ENCODE data around the gene PLCB1. TPM values are rescaled to one million over a fixed set of nuclear protein-coding genes. Genes with fewer than 3 reads are reported as not detected.

Gene PLCB1
- total and polyA plus RNA-seq, 2 of the 4 experiments (the other 2 are of a cell fraction) = 5.6 to 16.1 TPM

- 0 out of 2 replicates have a peak, but pooled peaks cover 3% of the 10 kb centered on the region for H3K9me1 ChIP-seq (ENCODE audit: insufficient read depth, low read length)
- H2AFZ ChIP-seq (replicated peaks; ENCODE audit: low read length, poor library complexity) = peak overlapping the region; percentile 37
These were observed 769.4 kb downstream of the PLCB1 start for GRCh38 chr20:8901237-8902025.

More at GRCh38 chr20:8901237-8902025, 769.4 kb downstream of the PLCB1 start:
- H4K8ac ChIP-seq (ENCODE audit: low read depth in 2 of 2, low read length in 2 of 2) = no peak overlapping the region
- no peak overlapping the region for H3K9ac ChIP-seq (ENCODE audit: low read depth, low read length)
- 61% methylated on average over 3 of the region's 8 CpGs; no CpG with 5 or more reads in 1 of the 2 experiments for WGBS, 2 experiments (ENCODE audit: extremely low coverage in 2 of 2, insufficient read length in 1 of 2)
- no peak overlapping the region for H3K56ac ChIP-seq (ENCODE audit: extremely low read depth, insufficient read depth, low read length)
- in situ Hi-C loops (cut with MboI; ENCODE audit: low sequenced_read_pairs) (no loop called here), intact Hi-C loops (cut with micrococcal nuclease) (no loop called here), dilution Hi-C loops (cut with HindIII; ENCODE audit: low sequenced_read_pairs, unreplicated experiment) (no loop called here)
- H3K27ac ChIP-seq (ENCODE audit: insufficient read depth, low read length) = no peak overlapping the region
- no peak overlapping the region for H2BK5ac ChIP-seq (ENCODE audit: low read depth, low read length, poor library complexity, severe bottlenecking)
- no peak overlapping the region for H3K4me3 ChIP-seq (ENCODE audit: insufficient read depth, low read depth, low read length)
- no peak for ATAC-seq (ENCODE audit: low read depth)
- H2BK15ac ChIP-seq (ENCODE audit: low read depth, low read length) = no peak overlapping the region; the same call in 2 of the 3 replicates
- no peaks in the 10 kb centered on the region for H3K36me3 ChIP-seq (ENCODE audit: control insufficient read depth, insufficient read depth, low read length)
- no peaks in the 10 kb centered on the region for H3K79me1 ChIP-seq (ENCODE audit: low read depth in 1 of 2, low read length in 2 of 2)
- peak overlapping the region; percentile 8; the same call in 1 of the 2 replicates for H3K18ac ChIP-seq (ENCODE audit: low read depth, low read length)
- H3K9me3 ChIP-seq (ENCODE audit: control insufficient read depth, insufficient read depth, low read length) = no peaks in the 10 kb centered on the region
- no peaks in the 10 kb centered on the region for H3K27me3 ChIP-seq (ENCODE audit: control insufficient read depth, insufficient read depth, low read length)
- H3K14ac ChIP-seq (replicated peaks; ENCODE audit: low read depth, low read length) = no peak overlapping the region
- no peak overlapping the region for H2AK9ac ChIP-seq (replicated peaks; ENCODE audit: low read depth, low read length, poor library complexity)
- no peaks in the 10 kb centered on the region for H4K20me1 ChIP-seq (ENCODE audit: insufficient read depth, low read length)
- no peak overlapping the region for H3K4me2 ChIP-seq (ENCODE audit: low read depth, low read length)
- DNase-seq = no peak
- ChIA-PET CTCF (interaction anchor here (0.7 kb wide), 2 partner anchors 26 to 450 kb away, joined by 3 read pairs; no protein-coding TSS in a partner anchor), POLR2A (ENCODE audit: unreplicated experiment) (no interaction called here)
- no peak overlapping the region for H3K4ac ChIP-seq (ENCODE audit: low read depth, low read length)
- no peak overlapping the region for H2BK20ac ChIP-seq (ENCODE audit: low read depth, low read length)
- TF ChIP-seq FOS (IDR thresholded peaks at IDR 0.05; ENCODE audit: low read depth, low read length) = no peak
- TF ChIP-seq CHD1 (IDR thresholded peaks at IDR 0.05; ENCODE audit: low read depth, low read length) = no peak
- no peak for TF ChIP-seq ELK1 (IDR thresholded peaks at IDR 0.05; ENCODE audit: borderline replicate concordance, low read depth, low read length)
- no peak for TF ChIP-seq MXI1 (IDR thresholded peaks at IDR 0.05; ENCODE audit: borderline replicate concordance, low read depth, low read length)
- TF ChIP-seq BHLHE40 (IDR thresholded peaks at IDR 0.05; ENCODE audit: low read depth, low read length) = no peak
- TF ChIP-seq MAFK (IDR thresholded peaks at IDR 0.05; ENCODE audit: low read depth, low read length) = no peak
- TF ChIP-seq CEBPB (IDR thresholded peaks at IDR 0.05; ENCODE audit: low read depth, low read length) = no peak
- no peak for TF ChIP-seq RCOR1 (IDR thresholded peaks at IDR 0.05; ENCODE audit: insufficient replicate concordance, low read length)
- H4K91ac ChIP-seq (ENCODE audit: insufficient read depth, low read depth, low read length) = no peak overlapping the region
- H3K4me1 ChIP-seq (ENCODE audit: control insufficient read depth, insufficient read depth, low read length) = no peaks in the 10 kb centered on the region; the same call in 1 of the 2 replicates
- H4K5ac ChIP-seq (ENCODE audit: low read depth, low read length) = no peak overlapping the region
- BruUV-seq (replicated peaks) = no TSS peak
- H3K23ac ChIP-seq (ENCODE audit: low read depth, low read length) = no peak overlapping the region
- no peak overlapping the region for H2AK5ac ChIP-seq (ENCODE audit: low read depth, low read length)
- no peak overlapping the region for H2BK120ac ChIP-seq (ENCODE audit: low read depth, low read length)
